HG03108 (cell line): ENCODE results near the gene TLE2.
A peak's percentile ranks its signal among the peaks of the same experiment; 100 is the strongest.

Experiments used
- ATAC-seq: cut with Tn5 transposase; IDR thresholded peaks from one replicate; pipeline ENCODE4 v1.9.1; 2021; ENCODE audit warnings: moderate library complexity; ENCODE audit not compliant: unreplicated experiment

TLE2 gene

GRCh38 chr19:2962018-2962670 is 66.9 kb downstream of the TLE2 start:
- ATAC-seq: no peak

- no peak for ATAC-seq
Measured at GRCh38 chr19:2960120-2960519, 69.0 kb downstream of the TLE2 start.

GRCh38 chr19:2957160-2957559 is 71.9 kb downstream of the TLE2 start:
- no peak for ATAC-seq

- no peak for ATAC-seq
Measured at GRCh38 chr19:2952953-2953481, 76.1 kb downstream of the TLE2 start.

- peak; percentile 89 for ATAC-seq
Measured at GRCh38 chr19:2950286-2951124, 78.6 kb downstream of the TLE2 start.

- ATAC-seq: no peak
Measured at GRCh38 chr19:2949939-2950285, 79.2 kb downstream of the TLE2 start.
